Breast epithelium (tissue), 3 donors: ENCODE measurements around the gene ADAMTS17.

Experiments used
- POLR2A ChIP-seq: fragments of 450-650 bp; IDR thresholded peaks from one replicate; pipeline ENCODE4 v1.6.1; 2016; ENCODE audit warnings: antibody characterized with exemption, mild to moderate bottlenecking, moderate library complexity
- POLR2AphosphoS5 ChIP-seq, 3 donors: sonication (generic); formaldehyde crosslinking; IDR thresholded peaks; one replicate each; pipeline ENCODE4 v1.6.1; 2017; ENCODE audit warnings: antibody characterized with exemption in 3 of 3
- TF ChIP-seq, protein P1 (sequence below), 3 donors: fragments of 450-650 bp; IDR thresholded peaks; one replicate each; pipeline ENCODE4 v1.5.1; 2016 to 2017; ENCODE audit warnings: antibody characterized with exemption in 3 of 3, mild to moderate bottlenecking in 3 of 3, moderate library complexity in 3 of 3

DNA sequence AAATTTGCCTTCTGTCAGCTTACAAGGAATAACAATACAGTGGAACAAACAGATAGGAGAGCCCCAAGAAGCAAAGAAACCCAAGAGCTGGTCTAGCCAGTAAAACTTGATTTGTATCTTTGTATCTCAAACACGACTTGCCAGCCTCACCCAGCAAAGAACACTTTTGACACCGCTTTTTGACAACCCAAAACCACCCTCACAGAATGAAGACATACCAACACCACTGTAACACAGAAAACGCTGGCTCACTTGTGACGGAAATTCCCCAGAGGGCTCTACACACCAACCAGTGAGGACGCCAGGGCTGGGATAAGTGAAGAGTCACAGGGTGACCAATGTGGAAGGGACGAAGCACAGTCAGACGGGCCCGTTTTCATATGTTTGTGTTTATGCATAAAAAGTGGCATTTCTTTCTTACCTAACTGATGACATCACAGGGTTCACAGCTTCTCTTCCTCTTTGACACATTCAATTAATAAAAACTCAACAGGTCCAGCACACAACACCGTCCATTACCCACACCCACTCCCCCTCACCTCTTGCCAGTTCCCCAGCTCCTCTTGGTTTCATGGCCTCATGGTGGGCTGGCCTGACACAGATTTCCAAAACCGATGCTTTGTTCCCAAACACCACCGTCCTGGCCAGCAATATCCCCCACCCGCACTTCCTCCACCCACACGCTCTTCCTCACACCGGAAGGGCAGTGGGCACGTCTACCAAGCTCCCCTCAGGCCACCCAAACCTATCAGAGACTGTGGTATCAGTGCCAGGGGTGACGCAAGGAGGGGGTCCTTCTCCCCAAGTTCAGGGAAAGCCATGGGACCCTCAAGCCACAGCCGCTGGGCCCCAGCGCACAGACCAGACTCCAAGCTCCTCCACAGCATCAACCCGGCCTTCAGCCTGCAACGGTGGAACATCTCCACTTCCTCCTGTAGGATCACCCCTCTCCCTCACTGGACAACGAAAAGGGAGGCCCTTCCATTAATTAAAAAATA lies 94.2 kb downstream of the ADAMTS17 start:
- TF ChIP-seq, protein P1, sequence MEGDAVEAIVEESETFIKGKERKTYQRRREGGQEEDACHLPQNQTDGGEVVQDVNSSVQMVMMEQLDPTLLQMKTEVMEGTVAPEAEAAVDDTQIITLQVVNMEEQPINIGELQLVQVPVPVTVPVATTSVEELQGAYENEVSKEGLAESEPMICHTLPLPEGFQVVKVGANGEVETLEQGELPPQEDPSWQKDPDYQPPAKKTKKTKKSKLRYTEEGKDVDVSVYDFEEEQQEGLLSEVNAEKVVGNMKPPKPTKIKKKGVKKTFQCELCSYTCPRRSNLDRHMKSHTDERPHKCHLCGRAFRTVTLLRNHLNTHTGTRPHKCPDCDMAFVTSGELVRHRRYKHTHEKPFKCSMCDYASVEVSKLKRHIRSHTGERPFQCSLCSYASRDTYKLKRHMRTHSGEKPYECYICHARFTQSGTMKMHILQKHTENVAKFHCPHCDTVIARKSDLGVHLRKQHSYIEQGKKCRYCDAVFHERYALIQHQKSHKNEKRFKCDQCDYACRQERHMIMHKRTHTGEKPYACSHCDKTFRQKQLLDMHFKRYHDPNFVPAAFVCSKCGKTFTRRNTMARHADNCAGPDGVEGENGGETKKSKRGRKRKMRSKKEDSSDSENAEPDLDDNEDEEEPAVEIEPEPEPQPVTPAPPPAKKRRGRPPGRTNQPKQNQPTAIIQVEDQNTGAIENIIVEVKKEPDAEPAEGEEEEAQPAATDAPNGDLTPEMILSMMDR (IDR thresholded peaks at IDR 0.05) = no peak
- TF ChIP-seq POLR2A (no peak), POLR2AphosphoS5 (IDR thresholded peaks at IDR 0.05) (no peak)
